GM12878 (cell line): Measurements from ENCODE around the gene FSD1L. TPM values are rescaled to one million over a fixed set of nuclear protein-coding genes. Genes with fewer than 3 reads are reported as not detected.

Experiments
- ATAC-seq: fragments of 200-7000 bp; cut with Tn5 transposase; 3 replicates; pipeline ENCODE4 v1.9.1; 2020; ENCODE audit warnings: mild to moderate bottlenecking, moderate library complexity
- BruUV-seq: library from RNA; stranded (reverse); fragments of 400-500 nt; replicated peaks from 2 replicates; lab custom pipeline; 2021; lab: Mats Ljungman, UMichigan
- CTCF ChIA-PET: fragments of 300-600 bp; sonication (Branson Sonifier 250); formaldehyde crosslinking; extraction: SDS; loops from one replicate; lab custom pipeline; 2021; ENCODE audit warnings: inconsistent platforms; lab: Yijun Ruan, JAX
- POLR2A ChIA-PET: fragments of 350-600 bp; formaldehyde crosslinking; extraction: SDS; loops from one replicate; lab custom pipeline; 2021; ENCODE audit warnings: inconsistent platforms; lab: Charles Lee
- RAD21 ChIA-PET: fragments of 300-600 bp; sonication (Branson Sonifier 250); formaldehyde crosslinking; loops from one replicate; lab custom pipeline; 2023; ENCODE audit warnings: antibody characterized with exemption; ENCODE audit not compliant: unreplicated experiment; lab: Charles Lee
- SMC1A ChIA-PET: fragments of 300-600 bp; sonication (Branson Sonifier 250); formaldehyde crosslinking; loops from one replicate; lab custom pipeline; 2023; ENCODE audit not compliant: unreplicated experiment, uncharacterized antibody; lab: Charles Lee
- DNase-seq: peaks from one replicate; pipeline ENCODE4 v3.0.0-alpha.2; 2011; ENCODE audit warnings: low read depth, low spot score
- FAIRE-seq: peaks from 3 replicates; lab custom pipeline; 2011; peaks lifted over from hg19 to GRCh38; lab: Jason Lieb, UNC
- H2AFZ ChIP-seq: 2 replicates; pipeline ENCODE4 v1.6.0; 2011; ENCODE audit warnings: low read depth, low read length, control low read depth; ENCODE audit not compliant: control insufficient read depth
- H3K27ac ChIP-seq: 2 replicates; pipeline ENCODE4 v1.5.1; 2011; ENCODE audit warnings: control low read depth; ENCODE audit not compliant: control insufficient read depth, insufficient read depth
- H3K27me3 ChIP-seq, 2 experiments: replicated peaks in 1 of 2; 2 replicates each; pipeline versions ENCODE4 v1.6.0 to v1.6.1; 2011; ENCODE audit warnings: low read length in 1 of 2; ENCODE audit not compliant: control insufficient read depth in 2 of 2, insufficient read depth in 2 of 2
- H3K36me3 ChIP-seq, 2 experiments: 2 replicates each; pipeline ENCODE4 v1.5.1; 2011; ENCODE audit warnings: low read length in 1 of 2; ENCODE audit not compliant: control insufficient read depth in 2 of 2, insufficient read depth in 2 of 2
- H3K4me1 ChIP-seq: 2 replicates; pipeline ENCODE4 v1.6.1; 2011; ENCODE audit warnings: mild to moderate bottlenecking, low read length, moderate library complexity, mixed read lengths; ENCODE audit not compliant: control insufficient read depth, insufficient read depth
- H3K4me2 ChIP-seq: 2 replicates; pipeline ENCODE4 v1.6.0; 2011; ENCODE audit warnings: control low read depth; ENCODE audit not compliant: control insufficient read depth, insufficient read depth
- H3K4me3 ChIP-seq: fragments of 200-600 bp; sonication (generic); 2 replicates; pipeline ENCODE4 v1.5.1; 2016
- H3K79me2 ChIP-seq: 2 replicates; pipeline ENCODE4 v1.6.0; 2011; ENCODE audit warnings: low read length; ENCODE audit not compliant: control insufficient read depth, insufficient read depth
- H3K9ac ChIP-seq: 2 replicates; pipeline ENCODE4 v1.8.0; 2011; ENCODE audit warnings: low read length, control low read depth, mixed read lengths; ENCODE audit not compliant: control insufficient read depth, insufficient read depth
- H3K9me3 ChIP-seq: replicated peaks from 3 replicates; pipeline ENCODE4 v1.5.1; 2011; ENCODE audit warnings: mild to moderate bottlenecking, low read length; ENCODE audit not compliant: control insufficient read depth, insufficient read depth
- H4K20me1 ChIP-seq: 2 replicates; pipeline ENCODE4 v1.6.0; 2011; ENCODE audit not compliant: control insufficient read depth, insufficient read depth
- ATF2 ChIP-seq: IDR thresholded peaks from 2 replicates; pipeline ENCODE4 v1.6.1; 2012; ENCODE audit warnings: low read length, inconsistent platforms
- BCL11A ChIP-seq: IDR thresholded peaks from 2 replicates; pipeline ENCODE4 v1.6.1; 2011; ENCODE audit warnings: low read depth, low read length
- EGR1 ChIP-seq, 2 experiments: IDR thresholded peaks; 1 replicate in 1 of 2; 2 replicates in 1 of 2; pipeline ENCODE4 v1.6.1; 2011 to 2012; ENCODE audit warnings: low read depth in 2 of 2, low read length in 2 of 2, borderline replicate concordance in 1 of 2, mild to moderate bottlenecking in 1 of 2, moderate library complexity in 1 of 2
- ETV6 ChIP-seq, 2 experiments: fragments of 450-650 bp in 1 of 2; IDR thresholded peaks in 1 of 2; conservative IDR thresholded peaks in 1 of 2; 2 replicates each; pipeline ENCODE4 v1.6.1; 2014; ENCODE audit warnings: antibody characterized with exemption in 1 of 2, borderline replicate concordance in 1 of 2, low read depth in 1 of 2, mild to moderate bottlenecking in 1 of 2, moderate library complexity in 1 of 2
- FOS ChIP-seq: IDR thresholded peaks from 3 replicates; pipeline ENCODE4 v1.6.1; 2011; ENCODE audit warnings: borderline replicate concordance; ENCODE audit not compliant: insufficient read length; ENCODE audit errors: extremely low read depth
- NFYB ChIP-seq: IDR thresholded peaks from 2 replicates; pipeline ENCODE4 v1.6.1; 2011; ENCODE audit warnings: low read depth, mild to moderate bottlenecking, low read length, improper control_type of control experiment, moderate library complexity; ENCODE audit not compliant: insufficient read depth
- PML ChIP-seq: IDR thresholded peaks from 2 replicates; pipeline ENCODE4 v1.6.1; 2012; ENCODE audit warnings: low read length, inconsistent platforms
- YBX1 ChIP-seq: fragments of 450-650 bp; IDR thresholded peaks from 2 replicates; pipeline ENCODE4 v1.6.1; 2016; ENCODE audit warnings: antibody characterized with exemption
- ZBTB33 ChIP-seq: fragments of 450-650 bp; IDR thresholded peaks from 2 replicates; pipeline ENCODE4 v1.6.1; 2017; ENCODE audit warnings: mild to moderate bottlenecking
- WGBS: methylation state at CpG from one replicate; pipeline ENCODE4 v1.1.6; 2016; ENCODE audit warnings: low lambda C conversion rate; ENCODE audit not compliant: insufficient replicate concordance, insufficient coverage; ENCODE audit errors: missing lambda C conversion rate; 5-methylcytosine and 5-hydroxymethylcytosine counted together
- in situ Hi-C: fragments of 300-500 bp; cut with MboI; formaldehyde crosslinking; loops from 9 replicates; pipeline ENCODE4 v1.14.3; 2018; ENCODE audit warnings: mixed read lengths
- intact Hi-C: fragments of 100-400 bp; cut with micrococcal nuclease; formaldehyde crosslinking; loops from one replicate; pipeline ENCODE4 v1.14.2; 2022; ENCODE audit not compliant: unreplicated experiment
- polyA plus RNA-seq, 11 experiments: library from polyadenylated mRNA; depleted of rRNA in 4 of 11; unstranded in 6 of 11; stranded (reverse) in 5 of 11; fragments of >200 nt; fragmentation: Nextera tagmentation in 4 of 11; fragmentation: Illumina TruSeq in 1 of 11; extraction: Ambion mirVana in 4 of 11; extraction: Trizol in 1 of 11; gene quantifications; 1 replicate in 1 of 11; 2 replicates in 10 of 11; pipeline versions ENCODE4 v1.2.1 to v1.2.3, GENCODE V29; 2011 to 2016; ENCODE audit warnings: inconsistent platforms in 2 of 11, missing spikeins in 2 of 11, low read depth in 1 of 11
- total RNA-seq, 4 experiments: library from RNA; depleted of rRNA in 3 of 4; stranded (reverse); fragments of >200 nt in 3 of 4; fragmentation: Illumina TruSeq in 1 of 4; extraction: Trizol in 1 of 4; gene quantifications; 2 replicates each; pipeline versions ENCODE4 v1.2.1 to v1.2.3, GENCODE V29; 2013 to 2021
- TF ChIP-seq, protein P1 (sequence below): fragments of 450-650 bp; IDR thresholded peaks from 2 replicates; pipeline ENCODE4 v1.6.1; 2017; ENCODE audit warnings: mild to moderate bottlenecking, moderate library complexity

FSD1L gene
- total and polyA plus RNA-seq, 10 of the 15 experiments (the other 5 are each of a cell fraction or from before 2014, with no cell fraction given) = 11.9 to 52.4 (median 17.0) TPM

- CTCF ChIA-PET = interaction anchor here (0.7 kb wide), 1 partner anchor 93 kb away, joined by 3 read pairs; no protein-coding TSS in a partner anchor
- RAD21 ChIA-PET = no interaction called here
- SMC1A ChIA-PET = interaction anchor here (0.5 kb wide), 1 partner anchor 21 kb away, joined by 3 read pairs; no protein-coding TSS in a partner anchor
- Histone ChIP-seq H3K27me3 (no peaks in the 10 kb centered on the region), H3K9ac (no peak overlapping the region), H3K79me2 (peaks cover 20% of the 10 kb centered on the region), H3K4me1 (no peaks in the 10 kb centered on the region), H3K27ac (no peak overlapping the region), H4K20me1 (no peaks in the 10 kb centered on the region), H3K4me2 (no peak overlapping the region), H3K36me3 (peaks cover 0 to 3% of the 10 kb centered on the region in 2 experiments; a peak in 3 of 4 replicates), H3K4me3 (no peak overlapping the region), H3K9me3 (peaks cover 12% of the 10 kb centered on the region), H2AFZ (no peak overlapping the region)
- in situ Hi-C loops (no loop called here), intact Hi-C loops (no loop called here)
- no peak for ATAC-seq
- POLR2A ChIA-PET = no interaction called here
- BruUV-seq = no TSS peak
- FAIRE-seq = no peak
- DNase-seq = no peak
- TF ChIP-seq PML (no peak), ATF2 (no peak), BCL11A (no peak), ZBTB33 (no peak), NFYB (no peak), EGR1 (IDR thresholded peaks at IDR 0.05; ENCODE audit: borderline replicate concordance in 1 of 2, low read depth in 2 of 2, low read length in 2 of 2) (no peak), YBX1 (no peak), ETV6 (conservative IDR thresholded peaks at IDR 0.05 in 1 of 2, IDR thresholded peaks at IDR 0.05 in 1 of 2; ENCODE audit: borderline replicate concordance in 1 of 2, low read depth in 1 of 2) (no peak), FOS (no peak)
- TF ChIP-seq, protein P1, sequence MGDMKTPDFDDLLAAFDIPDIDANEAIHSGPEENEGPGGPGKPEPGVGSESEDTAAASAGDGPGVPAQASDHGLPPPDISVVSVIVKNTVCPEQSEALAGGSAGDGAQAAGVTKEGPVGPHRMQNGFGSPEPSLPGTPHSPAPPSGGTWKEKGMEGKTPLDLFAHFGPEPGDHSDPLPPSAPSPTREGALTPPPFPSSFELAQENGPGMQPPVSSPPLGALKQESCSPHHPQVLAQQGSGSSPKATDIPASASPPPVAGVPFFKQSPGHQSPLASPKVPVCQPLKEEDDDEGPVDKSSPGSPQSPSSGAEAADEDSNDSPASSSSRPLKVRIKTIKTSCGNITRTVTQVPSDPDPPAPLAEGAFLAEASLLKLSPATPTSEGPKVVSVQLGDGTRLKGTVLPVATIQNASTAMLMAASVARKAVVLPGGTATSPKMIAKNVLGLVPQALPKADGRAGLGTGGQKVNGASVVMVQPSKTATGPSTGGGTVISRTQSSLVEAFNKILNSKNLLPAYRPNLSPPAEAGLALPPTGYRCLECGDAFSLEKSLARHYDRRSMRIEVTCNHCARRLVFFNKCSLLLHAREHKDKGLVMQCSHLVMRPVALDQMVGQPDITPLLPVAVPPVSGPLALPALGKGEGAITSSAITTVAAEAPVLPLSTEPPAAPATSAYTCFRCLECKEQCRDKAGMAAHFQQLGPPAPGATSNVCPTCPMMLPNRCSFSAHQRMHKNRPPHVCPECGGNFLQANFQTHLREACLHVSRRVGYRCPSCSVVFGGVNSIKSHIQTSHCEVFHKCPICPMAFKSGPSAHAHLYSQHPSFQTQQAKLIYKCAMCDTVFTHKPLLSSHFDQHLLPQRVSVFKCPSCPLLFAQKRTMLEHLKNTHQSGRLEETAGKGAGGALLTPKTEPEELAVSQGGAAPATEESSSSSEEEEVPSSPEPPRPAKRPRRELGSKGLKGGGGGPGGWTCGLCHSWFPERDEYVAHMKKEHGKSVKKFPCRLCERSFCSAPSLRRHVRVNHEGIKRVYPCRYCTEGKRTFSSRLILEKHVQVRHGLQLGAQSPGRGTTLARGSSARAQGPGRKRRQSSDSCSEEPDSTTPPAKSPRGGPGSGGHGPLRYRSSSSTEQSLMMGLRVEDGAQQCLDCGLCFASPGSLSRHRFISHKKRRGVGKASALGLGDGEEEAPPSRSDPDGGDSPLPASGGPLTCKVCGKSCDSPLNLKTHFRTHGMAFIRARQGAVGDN = no peak
- 74% methylated on average over 3 of the region's 3 CpGs for WGBS
Observed at GRCh38 chr9:105458404-105458803, 10.6 kb downstream of the FSD1L start.
